WTC11 (cell line): ENCODE results near the gene STAM2. TPM values are rescaled to one million over a fixed set of nuclear protein-coding genes. Genes with fewer than 3 reads are reported as not detected.

ENCODE experiments used
- ATAC-seq: fragments of 200-7000 bp; cut with Tn5 transposase; 2 replicates; pipeline ENCODE4 v1.10.0; 2021; ENCODE audit warnings: mild to moderate bottlenecking, moderate library complexity
- CTCF ChIA-PET: fragments of 300-600 bp; sonication (Branson Sonifier 250); formaldehyde crosslinking; loops from one replicate; lab custom pipeline; 2021; ENCODE audit warnings: antibody characterized with exemption; lab: Charles Lee
- POLR2A ChIA-PET: fragments of 350-600 bp; sonication (Branson Sonifier 250); formaldehyde crosslinking; loops from one replicate; lab custom pipeline; 2021; ENCODE audit warnings: antibody characterized with exemption; lab: Charles Lee
- DNase-seq: peaks from one replicate; pipeline ENCODE4 v3.0.0; 2021; ENCODE audit warnings: low spot score
- H3K27ac Mint-ChIP-seq: 2 replicates; pipeline ENCODE4 v1.8.0; 2021; ENCODE audit warnings: mixed read lengths
- H3K27me3 Mint-ChIP-seq: 2 replicates; pipeline ENCODE4 v1.8.0; 2021; ENCODE audit warnings: low read depth, mild to moderate bottlenecking, moderate library complexity, mixed read lengths
- H3K36me3 Mint-ChIP-seq: 2 replicates; pipeline ENCODE4 v1.8.0; 2021; ENCODE audit warnings: mixed read lengths
- H3K4me1 Mint-ChIP-seq: 2 replicates; pipeline ENCODE4 v1.8.0; 2022; ENCODE audit warnings: mixed read lengths
- H3K4me3 Mint-ChIP-seq: 2 replicates; pipeline ENCODE4 v1.8.0; 2021; ENCODE audit warnings: mild to moderate bottlenecking, moderate library complexity, mixed read lengths
- H3K9me3 Mint-ChIP-seq: 2 replicates; pipeline ENCODE4 v1.8.0; 2021; ENCODE audit warnings: mixed read lengths
- ATF1 ChIP-seq: sonication (generic); formaldehyde crosslinking; IDR thresholded peaks from 2 replicates; pipeline ENCODE4 v1.8.1; 2023; ENCODE audit warnings: mild to moderate bottlenecking, moderate library complexity, missing genetic modification reagents
- ATF6 ChIP-seq: sonication (generic); formaldehyde crosslinking; IDR thresholded peaks from 2 replicates; pipeline ENCODE4 v1.8.1; 2023; ENCODE audit warnings: mild to moderate bottlenecking, missing genetic modification reagents
- FOXP4 ChIP-seq: sonication (generic); formaldehyde crosslinking; IDR thresholded peaks from 2 replicates; pipeline ENCODE4 v1.8.0; 2022; ENCODE audit warnings: mild to moderate bottlenecking, missing genetic modification reagents
- GTF2I ChIP-seq: fragments of 250-450 bp; sonication (Bioruptor Pico); conservative IDR thresholded peaks from 2 replicates; pipeline ENCODE4 v1.4.0; 2021; ENCODE audit warnings: mild to moderate bottlenecking
- HMGA2 ChIP-seq: fragments of 250-450 bp; sonication (Bioruptor Pico); IDR thresholded peaks from 2 replicates; pipeline ENCODE4 v1.4.0; 2021; ENCODE audit warnings: mild to moderate bottlenecking, moderate library complexity
- IRF1 ChIP-seq: sonication (generic); formaldehyde crosslinking; IDR thresholded peaks from 2 replicates; pipeline ENCODE4 v1.8.0; 2023; ENCODE audit warnings: missing genetic modification reagents
- MXD4 ChIP-seq: fragments of 250-450 bp; sonication (Bioruptor Pico); IDR thresholded peaks from 2 replicates; pipeline ENCODE4 v1.8.0; 2021; ENCODE audit warnings: mild to moderate bottlenecking, moderate library complexity, borderline replicate concordance
- NR2C2 ChIP-seq: sonication (generic); formaldehyde crosslinking; IDR thresholded peaks from 2 replicates; pipeline ENCODE4 v1.8.0; 2022; ENCODE audit warnings: mild to moderate bottlenecking, missing genetic modification reagents
- PRRX2 ChIP-seq: fragments of 250-450 bp; sonication (Bioruptor Pico); IDR thresholded peaks from 2 replicates; pipeline ENCODE4 v1.8.0; 2021; ENCODE audit warnings: mild to moderate bottlenecking
- RELA ChIP-seq: sonication (generic); formaldehyde crosslinking; IDR thresholded peaks from 2 replicates; pipeline ENCODE4 v1.8.1; 2022; ENCODE audit warnings: missing genetic modification reagents, mild to moderate bottlenecking, borderline replicate concordance
- SP1 ChIP-seq: sonication (generic); formaldehyde crosslinking; conservative IDR thresholded peaks from 2 replicates; pipeline ENCODE4 v1.8.1; 2022; ENCODE audit warnings: missing genetic modification reagents
- TEAD4 ChIP-seq: sonication (generic); formaldehyde crosslinking; IDR thresholded peaks from 2 replicates; pipeline ENCODE4 v1.8.0; 2022; ENCODE audit warnings: mild to moderate bottlenecking, missing genetic modification reagents
- ZBTB21 ChIP-seq: sonication (generic); formaldehyde crosslinking; IDR thresholded peaks from 2 replicates; pipeline ENCODE4 v1.8.1; 2023; ENCODE audit warnings: mild to moderate bottlenecking, missing genetic modification reagents, borderline replicate concordance
- ZBTB43 ChIP-seq: sonication (generic); formaldehyde crosslinking; IDR thresholded peaks from 2 replicates; pipeline ENCODE4 v1.8.1; 2023; ENCODE audit warnings: mild to moderate bottlenecking, missing genetic modification reagents
- ZNF281 ChIP-seq: sonication (generic); formaldehyde crosslinking; IDR thresholded peaks from 2 replicates; pipeline ENCODE4 v1.8.0; 2023; ENCODE audit warnings: mild to moderate bottlenecking, missing genetic modification reagents
- total RNA-seq: library from RNA; stranded (reverse); gene quantifications from 3 replicates; pipeline ENCODE4 v1.2.3, GENCODE V29; 2021
- TF ChIP-seq, protein P1 (sequence below): fragments of 250-450 bp; sonication (Bioruptor Pico); IDR thresholded peaks from 2 replicates; pipeline ENCODE4 v2.1.2; 2022; ENCODE audit warnings: mild to moderate bottlenecking, moderate library complexity
- TF ChIP-seq, protein P2 (sequence below): sonication (generic); formaldehyde crosslinking; IDR thresholded peaks from 2 replicates; pipeline ENCODE4 v1.8.1; 2023; ENCODE audit warnings: mild to moderate bottlenecking, missing genetic modification reagents, moderate library complexity
- TF ChIP-seq, protein P3 (sequence below): sonication (generic); formaldehyde crosslinking; IDR thresholded peaks from 2 replicates; pipeline ENCODE4 v1.8.0; 2022; ENCODE audit warnings: mild to moderate bottlenecking, missing genetic modification reagents

The STAM2 gene
- total RNA-seq, 1 experiment from 2014 or later = 9.0 TPM

GRCh38 chr2:152219077-152219828 lies 43.7 kb upstream of the STAM2 start (continued):
- TF ChIP-seq, protein P1, sequence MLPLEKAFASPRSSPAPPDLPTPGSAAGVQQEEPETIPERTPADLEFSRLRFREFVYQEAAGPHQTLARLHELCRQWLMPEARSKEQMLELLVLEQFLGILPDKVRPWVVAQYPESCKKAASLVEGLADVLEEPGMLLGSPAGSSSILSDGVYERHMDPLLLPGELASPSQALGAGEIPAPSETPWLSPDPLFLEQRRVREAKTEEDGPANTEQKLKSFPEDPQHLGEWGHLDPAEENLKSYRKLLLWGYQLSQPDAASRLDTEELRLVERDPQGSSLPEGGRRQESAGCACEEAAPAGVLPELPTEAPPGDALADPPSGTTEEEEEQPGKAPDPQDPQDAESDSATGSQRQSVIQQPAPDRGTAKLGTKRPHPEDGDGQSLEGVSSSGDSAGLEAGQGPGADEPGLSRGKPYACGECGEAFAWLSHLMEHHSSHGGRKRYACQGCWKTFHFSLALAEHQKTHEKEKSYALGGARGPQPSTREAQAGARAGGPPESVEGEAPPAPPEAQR (CRISPR knock-in tag) = no peak
- no peak for TF ChIP-seq FOXP4 (CRISPR knock-in tag)
- TF ChIP-seq ZNF281 (CRISPR knock-in tag) = no peak
- TF ChIP-seq, protein P2, sequence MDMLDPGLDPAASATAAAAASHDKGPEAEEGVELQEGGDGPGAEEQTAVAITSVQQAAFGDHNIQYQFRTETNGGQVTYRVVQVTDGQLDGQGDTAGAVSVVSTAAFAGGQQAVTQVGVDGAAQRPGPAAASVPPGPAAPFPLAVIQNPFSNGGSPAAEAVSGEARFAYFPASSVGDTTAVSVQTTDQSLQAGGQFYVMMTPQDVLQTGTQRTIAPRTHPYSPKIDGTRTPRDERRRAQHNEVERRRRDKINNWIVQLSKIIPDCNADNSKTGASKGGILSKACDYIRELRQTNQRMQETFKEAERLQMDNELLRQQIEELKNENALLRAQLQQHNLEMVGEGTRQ (CRISPR knock-in tag) = no peak
- TF ChIP-seq, protein P3, sequence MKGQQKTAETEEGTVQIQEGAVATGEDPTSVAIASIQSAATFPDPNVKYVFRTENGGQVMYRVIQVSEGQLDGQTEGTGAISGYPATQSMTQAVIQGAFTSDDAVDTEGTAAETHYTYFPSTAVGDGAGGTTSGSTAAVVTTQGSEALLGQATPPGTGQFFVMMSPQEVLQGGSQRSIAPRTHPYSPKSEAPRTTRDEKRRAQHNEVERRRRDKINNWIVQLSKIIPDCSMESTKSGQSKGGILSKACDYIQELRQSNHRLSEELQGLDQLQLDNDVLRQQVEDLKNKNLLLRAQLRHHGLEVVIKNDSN (CRISPR knock-in tag) = no peak
- no peak for TF ChIP-seq HMGA2 (CRISPR knock-in tag)
- no peak for TF ChIP-seq MXD4 (CRISPR knock-in tag)
- no peak for TF ChIP-seq SP1
- TF ChIP-seq ATF6 (CRISPR knock-in tag) = no peak
- no peak for TF ChIP-seq TEAD4 (CRISPR knock-in tag)
- no peak for TF ChIP-seq ZBTB43 (CRISPR knock-in tag)

DNA sequence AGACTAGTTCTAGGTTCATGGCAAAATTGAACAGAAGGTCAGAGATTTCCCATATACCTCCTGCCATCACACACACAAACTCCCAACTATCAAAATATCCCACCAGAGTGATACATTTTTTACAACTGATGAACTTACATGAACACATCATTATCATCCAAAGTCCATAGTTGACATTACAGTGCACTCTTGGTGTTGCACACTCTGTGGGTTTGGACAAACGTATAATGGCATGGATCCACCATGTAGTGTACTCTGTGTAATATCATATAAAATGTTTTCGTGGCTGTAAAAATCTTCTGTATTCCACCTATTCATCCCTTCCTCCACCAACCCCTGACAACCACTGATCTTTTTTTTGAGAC lies 25.9 kb upstream of the STAM2 start:
- peaks cover 19% of the 10 kb centered on the region for H3K9me3 Mint-ChIP-seq
- H3K27ac Mint-ChIP-seq = no peak overlapping the region
- ChIA-PET CTCF (no interaction called here), POLR2A (interaction anchor here (1.1 kb wide), 1 partner anchor 133 kb away, joined by 3 read pairs; the partner anchor contains the start of gene FMNL2)
- no peak for DNase-seq
- no peaks in the 10 kb centered on the region for H3K36me3 Mint-ChIP-seq
- TF ChIP-seq IRF1 (CRISPR knock-in tag) (no peak), NR2C2 (no peak), ATF1 (CRISPR knock-in tag) (no peak), RELA (CRISPR knock-in tag) (no peak), ZBTB21 (CRISPR knock-in tag) (no peak), GTF2I (CRISPR knock-in tag) (no peak), PRRX2 (CRISPR knock-in tag) (no peak)
- peaks cover 12% of the 10 kb centered on the region for H3K27me3 Mint-ChIP-seq
- peaks cover 11% of the 10 kb centered on the region for H3K4me1 Mint-ChIP-seq
- H3K4me3 Mint-ChIP-seq = no peak overlapping the region
- no peak for ATAC-seq
